GM06990 (cell line): ENCODE results near the gene INS.
"Not testable (repeated sequence)": the region's sequence is repeated elsewhere in the genome, so short reads cannot be mapped to it uniquely, and the experiment has no call there.

Experiments used
- DNase-seq: peaks from one replicate; pipeline ENCODE4 v3.0.0-alpha.2; 2011; ENCODE audit not compliant: insufficient read length; ENCODE audit errors: extremely low read depth
- H3K27me3 ChIP-seq: replicated peaks from 2 replicates; pipeline ENCODE4 v1.6.0; 2011; ENCODE audit warnings: low read length; ENCODE audit not compliant: control insufficient read depth, insufficient read depth
- H3K36me3 ChIP-seq: 2 replicates; pipeline ENCODE4 v1.5.1; 2011; ENCODE audit warnings: low read length; ENCODE audit not compliant: control insufficient read depth, insufficient read depth
- H3K4me3 ChIP-seq: replicated peaks from 2 replicates; pipeline ENCODE4 v1.5.1; 2011; ENCODE audit warnings: low read depth, mild to moderate bottlenecking, control low read depth, low read length
- TF ChIP-seq, protein P1 (sequence below): IDR thresholded peaks from 2 replicates; pipeline ENCODE4 v1.5.1; 2011; ENCODE audit warnings: low read length, control low read depth, mild to moderate bottlenecking, inconsistent platforms; ENCODE audit not compliant: insufficient read depth, poor library complexity, severe bottlenecking

The INS gene

DNA sequence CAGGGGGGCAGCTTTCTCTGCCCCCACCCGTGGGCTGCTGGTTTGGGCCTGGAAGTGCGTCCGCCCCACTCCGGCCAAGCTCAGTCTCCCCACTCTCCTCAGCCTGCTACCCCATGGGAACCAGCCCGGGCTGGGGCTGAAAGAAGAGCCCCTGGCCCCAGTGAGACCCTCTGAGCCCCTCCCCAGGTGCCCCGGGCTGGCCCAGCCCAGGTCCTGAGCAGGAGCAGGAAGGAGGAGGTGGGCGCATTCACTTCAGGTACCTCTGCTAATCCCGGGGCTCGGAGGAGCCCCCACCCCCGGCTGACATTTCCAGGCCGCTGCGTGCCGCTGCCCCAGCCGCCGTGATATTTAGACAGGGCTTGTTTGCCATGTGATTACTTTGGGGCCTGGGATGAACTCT lies 19.3 kb upstream of the INS start:
- TF ChIP-seq, protein P1, sequence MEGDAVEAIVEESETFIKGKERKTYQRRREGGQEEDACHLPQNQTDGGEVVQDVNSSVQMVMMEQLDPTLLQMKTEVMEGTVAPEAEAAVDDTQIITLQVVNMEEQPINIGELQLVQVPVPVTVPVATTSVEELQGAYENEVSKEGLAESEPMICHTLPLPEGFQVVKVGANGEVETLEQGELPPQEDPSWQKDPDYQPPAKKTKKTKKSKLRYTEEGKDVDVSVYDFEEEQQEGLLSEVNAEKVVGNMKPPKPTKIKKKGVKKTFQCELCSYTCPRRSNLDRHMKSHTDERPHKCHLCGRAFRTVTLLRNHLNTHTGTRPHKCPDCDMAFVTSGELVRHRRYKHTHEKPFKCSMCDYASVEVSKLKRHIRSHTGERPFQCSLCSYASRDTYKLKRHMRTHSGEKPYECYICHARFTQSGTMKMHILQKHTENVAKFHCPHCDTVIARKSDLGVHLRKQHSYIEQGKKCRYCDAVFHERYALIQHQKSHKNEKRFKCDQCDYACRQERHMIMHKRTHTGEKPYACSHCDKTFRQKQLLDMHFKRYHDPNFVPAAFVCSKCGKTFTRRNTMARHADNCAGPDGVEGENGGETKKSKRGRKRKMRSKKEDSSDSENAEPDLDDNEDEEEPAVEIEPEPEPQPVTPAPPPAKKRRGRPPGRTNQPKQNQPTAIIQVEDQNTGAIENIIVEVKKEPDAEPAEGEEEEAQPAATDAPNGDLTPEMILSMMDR: no peak
- no peak for DNase-seq
- H3K36me3 ChIP-seq: no peaks in the 10 kb centered on the region
- H3K27me3 ChIP-seq: no peaks in the 10 kb centered on the region
- no peak overlapping the region for H3K4me3 ChIP-seq

DNA sequence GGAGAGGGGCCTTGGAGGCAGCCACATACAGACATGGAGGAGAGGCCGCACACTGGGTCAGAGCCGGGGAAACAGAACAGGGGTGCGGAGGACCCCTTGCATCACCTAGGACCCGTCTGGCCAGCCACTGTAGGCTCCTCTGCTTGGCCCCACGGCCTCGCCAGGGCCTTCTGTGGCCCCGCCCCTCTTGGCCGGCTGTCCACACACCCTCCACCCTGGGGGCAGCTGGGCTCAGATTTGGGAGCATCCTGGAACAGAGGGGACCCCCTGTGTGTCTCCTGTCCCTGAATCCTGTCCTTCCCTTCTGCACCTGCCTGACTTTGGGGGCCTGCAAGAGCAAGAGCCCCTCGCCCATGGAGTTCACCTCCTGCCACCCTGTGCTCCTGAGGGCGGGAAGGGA lies 18.5 kb upstream of the INS start:
- Histone ChIP-seq H3K36me3 (no peaks in the 10 kb centered on the region), H3K4me3 (no peak overlapping the region), H3K27me3 (no peaks in the 10 kb centered on the region)
- DNase-seq: no peak
- TF ChIP-seq, protein P1: no peak

DNA sequence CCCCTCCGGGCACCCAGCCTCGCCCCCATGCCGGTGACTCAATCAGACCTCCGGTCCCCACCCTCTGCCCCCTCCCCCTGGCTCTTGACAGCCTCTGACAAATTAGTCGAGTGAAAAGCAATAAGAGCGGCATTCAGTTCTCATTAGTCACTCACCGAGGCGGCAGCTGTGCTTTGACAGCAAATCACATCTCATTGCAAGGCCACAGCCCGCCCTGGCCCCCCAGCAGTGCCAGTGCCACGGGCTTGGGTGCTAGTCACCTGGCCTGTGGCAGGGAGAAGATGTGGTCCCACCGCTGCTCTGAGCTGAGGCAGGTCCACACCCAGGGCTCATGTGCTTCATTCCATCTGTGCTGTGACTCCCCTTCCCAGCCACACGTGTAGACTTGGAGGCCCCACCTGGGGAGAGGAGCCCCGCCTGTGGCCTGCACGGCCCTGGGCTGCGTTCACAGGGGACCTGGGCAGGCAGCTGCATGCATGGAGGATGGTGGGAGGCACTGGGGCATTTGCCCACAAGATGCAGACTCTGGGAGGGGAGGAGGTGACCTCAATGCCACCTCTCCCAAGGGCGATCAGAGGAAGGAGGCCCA lies 18.0 kb upstream of the INS start:
- Histone ChIP-seq H3K27me3 (no peaks in the 10 kb centered on the region), H3K4me3 (no peak overlapping the region), H3K36me3 (no peaks in the 10 kb centered on the region)
- no peak for DNase-seq
- TF ChIP-seq, protein P1: no peak

DNA sequence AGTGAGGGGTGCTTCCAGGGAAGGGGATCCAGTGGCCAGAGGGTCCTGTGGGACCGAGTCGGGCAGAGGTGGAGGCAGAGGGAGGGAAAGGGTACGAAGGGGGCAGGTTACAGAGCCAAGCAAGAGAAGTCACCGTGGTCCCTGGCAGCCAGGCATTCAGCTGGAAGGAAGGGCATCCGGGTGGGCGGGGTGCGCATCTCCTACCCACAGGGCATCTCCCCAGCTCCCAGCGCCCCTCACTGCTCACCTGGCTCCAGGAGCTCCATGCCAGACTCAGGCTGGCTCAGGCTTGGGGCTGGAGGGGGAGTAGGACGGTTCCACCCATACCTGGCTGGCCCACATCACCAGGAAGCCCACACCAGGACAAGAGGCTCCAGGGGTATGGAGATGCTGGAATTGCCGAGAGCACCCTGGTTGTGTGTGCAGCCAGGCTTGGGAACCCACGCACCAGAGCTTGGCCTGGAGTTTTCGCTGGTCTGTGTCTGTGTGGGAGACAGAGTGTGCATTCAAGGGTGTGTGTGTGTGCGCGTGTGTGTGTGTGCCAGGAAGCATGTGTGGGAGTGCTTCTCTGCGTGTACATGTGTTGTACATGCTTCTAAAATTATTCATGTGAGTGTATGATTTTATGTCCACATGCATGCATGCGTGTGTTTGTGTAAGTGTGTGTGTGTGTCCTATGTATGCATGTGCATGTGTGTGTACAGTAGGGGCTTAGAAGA lies 17.2 kb upstream of the INS start:
- not testable (repeated sequence) for DNase-seq, H3K27me3 ChIP-seq, H3K4me3 ChIP-seq, H3K36me3 ChIP-seq

DNA sequence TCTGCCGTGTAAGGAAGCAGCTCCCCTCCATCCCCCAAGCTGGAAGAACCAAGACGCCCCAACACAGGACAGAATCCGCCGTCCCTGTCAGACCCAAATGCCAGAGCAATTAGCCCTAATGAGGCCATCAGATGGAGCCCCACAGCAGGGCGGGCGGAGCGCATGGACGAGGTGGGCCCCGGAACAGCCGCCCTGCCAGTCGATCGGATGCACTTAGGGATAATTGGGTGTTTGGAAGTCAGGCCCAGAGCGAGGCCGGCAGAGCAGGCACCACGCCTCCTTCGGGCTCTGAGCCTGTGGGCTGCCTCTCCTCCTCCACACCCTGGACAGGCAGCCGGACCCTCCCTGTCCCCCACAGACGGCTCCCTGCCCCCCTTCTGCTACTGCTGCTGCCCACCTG lies 16.1 kb upstream of the INS start:
- no peaks in the 10 kb centered on the region for H3K36me3 ChIP-seq
- H3K27me3 ChIP-seq: no peaks in the 10 kb centered on the region
- no peak overlapping the region for H3K4me3 ChIP-seq
- TF ChIP-seq, protein P1: no peak
- DNase-seq: no peak

DNA sequence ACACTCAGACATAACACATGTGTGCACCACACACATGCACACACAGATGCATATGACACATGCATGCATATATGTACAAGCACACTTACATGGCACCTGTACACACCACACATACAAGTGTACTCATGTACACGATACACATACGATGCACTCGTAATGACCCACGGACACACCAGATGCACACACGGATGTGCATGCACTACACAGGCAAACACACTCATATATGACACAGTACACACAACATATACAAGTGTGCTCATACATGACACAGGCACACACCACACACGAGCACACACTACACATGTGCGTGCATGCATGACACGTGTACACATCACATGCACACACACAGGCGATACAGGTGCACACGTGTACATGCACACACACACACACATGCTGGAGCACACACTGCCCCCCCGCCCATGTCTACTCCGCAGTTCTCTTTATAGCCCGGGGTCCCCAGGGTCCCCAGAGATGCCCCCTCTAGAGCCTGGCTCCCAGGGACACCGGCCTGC lies 15.4 kb upstream of the INS start:
- Histone ChIP-seq H3K27me3 (no peaks in the 10 kb centered on the region), H3K4me3 (no peak overlapping the region)

More for the DNA sequence above, 15.4 kb upstream of the INS start:
- no peaks in the 10 kb centered on the region for H3K36me3 ChIP-seq
- TF ChIP-seq, protein P1: no peak
- no peak for DNase-seq
